Lung (tissue), 12 donors: ENCODE data around the gene URAD. TPM values are rescaled to one million over a fixed set of nuclear protein-coding genes. Genes with fewer than 3 reads are reported as not detected.

Source experiments
- ATAC-seq: fragments of 200-7000 bp; cut with Tn5 transposase; one replicate; pipeline ENCODE4 v1.9.1; 2020; ENCODE audit warnings: moderate number of reproducible peaks; ENCODE audit not compliant: insufficient read depth, low FRiP score
- DNase-seq, 3 donors: peaks; one replicate each; pipeline ENCODE4 v3.0.0-alpha.2; 2013 to 2017
- H3K27ac ChIP-seq, 2 donors: one replicate each; pipeline ENCODE4 v1.5.1; 2013; ENCODE audit warnings: mild to moderate bottlenecking in 2 of 2, moderate library complexity in 2 of 2, control low read depth in 1 of 2, inconsistent platforms in 1 of 2, low read depth in 1 of 2, low read length in 1 of 2
- H3K27me3 ChIP-seq, 3 donors: one replicate each; pipeline ENCODE4 v1.5.1; 2013; ENCODE audit warnings: low read length in 2 of 3; ENCODE audit not compliant: control insufficient read depth in 3 of 3, insufficient read depth in 3 of 3
- H3K36me3 ChIP-seq, 4 donors: one replicate each; pipeline ENCODE4 v1.5.1; 2013; ENCODE audit warnings: low read length in 4 of 4, mild to moderate bottlenecking in 1 of 4, moderate library complexity in 1 of 4; ENCODE audit not compliant: control insufficient read depth in 4 of 4, insufficient read depth in 4 of 4
- H3K4me1 ChIP-seq, 5 donors: one replicate each; pipeline ENCODE4 v1.5.1; 2013; ENCODE audit warnings: low read length in 5 of 5, mild to moderate bottlenecking in 2 of 5, moderate library complexity in 1 of 5; ENCODE audit not compliant: control insufficient read depth in 5 of 5, insufficient read depth in 5 of 5
- H3K4me3 ChIP-seq: one replicate; pipeline ENCODE4 v1.5.1; 2013; ENCODE audit warnings: mild to moderate bottlenecking, control low read depth, moderate library complexity
- H3K9ac ChIP-seq, 2 donors: one replicate each; pipeline ENCODE4 v1.5.1; 2013; ENCODE audit warnings: low read length in 2 of 2, control low read depth in 1 of 2; ENCODE audit not compliant: insufficient read depth in 1 of 2
- H3K9me3 ChIP-seq, 4 donors: one replicate each; pipeline ENCODE4 v1.5.1; 2013; ENCODE audit warnings: low read length in 3 of 4, mild to moderate bottlenecking in 1 of 4, moderate library complexity in 1 of 4; ENCODE audit not compliant: control insufficient read depth in 4 of 4, insufficient read depth in 3 of 4
- CTCF ChIP-seq: IDR thresholded peaks from 2 replicates; pipeline ENCODE4 v1.5.1; 2012; ENCODE audit warnings: mild to moderate bottlenecking; ENCODE audit errors: control extremely low read depth, extremely low read depth
- WGBS, 2 donors: extraction: QIAGEN DNeasy Blood & Tissue Kit; methylation state at CpG; one replicate each; pipeline ENCODE4 v1.1.7; 2013; 5-methylcytosine and 5-hydroxymethylcytosine counted together
- polyA plus RNA-seq, 2 donors: library from polyadenylated mRNA; stranded (reverse); fragments of 200-250 nt; gene quantifications; one replicate each; pipeline ENCODE4 v1.2.1, GENCODE V29; 2013
- total RNA-seq, 2 donors: library from RNA; depleted of rRNA in 1 of 2; stranded (reverse); fragments of >200 nt in 1 of 2; gene quantifications; one replicate each; pipeline ENCODE4 v1.2.1, GENCODE V29; 2014 to 2021
- donor health status: control.
- donor health status: control.
- donor health status: Bipolar disorder and iron deficiency.
- donor health status: healthy.
- donor health status: DM: yes; HTN: yes; CAD: no.

URAD gene
- total and polyA plus RNA-seq, 4 donors, result not detected

DNA sequence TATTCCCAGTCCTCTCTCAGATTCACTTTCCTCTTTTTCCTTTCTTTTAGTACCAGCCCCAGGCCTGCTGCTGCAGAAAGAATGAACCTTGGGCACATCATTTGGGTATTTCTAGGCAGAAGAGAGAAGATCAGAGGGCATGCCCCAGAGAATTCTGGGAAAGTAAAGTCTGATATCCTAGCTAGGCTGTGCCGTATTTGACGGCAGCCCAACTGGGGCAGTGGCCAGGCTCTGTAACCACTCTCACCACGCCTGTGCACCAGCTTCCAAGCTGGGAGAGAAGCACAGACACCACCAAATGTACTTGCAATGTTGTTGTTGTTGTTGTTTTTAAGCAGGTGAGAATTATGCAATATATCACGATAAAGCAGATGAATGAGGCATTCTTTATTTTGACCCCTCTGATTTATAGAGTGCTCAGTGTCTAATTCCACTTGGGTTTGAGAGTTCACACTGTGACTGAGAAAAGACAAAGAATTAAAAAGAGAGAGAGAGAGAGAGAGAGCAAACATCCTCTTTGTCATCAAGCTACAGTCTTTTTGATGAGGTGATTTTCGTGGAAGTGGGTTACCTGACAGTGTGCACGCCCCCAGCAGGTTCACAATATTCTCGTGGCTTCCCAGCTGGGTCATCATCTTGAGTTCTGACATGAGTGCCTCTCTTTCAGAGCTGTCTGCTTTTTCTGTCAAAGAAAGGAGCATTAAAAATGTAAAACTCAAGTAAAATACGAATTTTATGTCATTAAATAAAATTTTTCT lies 39.3 kb upstream of the URAD start:
- Histone ChIP-seq H3K4me1 (peaks cover 0 to 4% (median 0%) of the 10 kb centered on the region in 5 donors), H3K27ac (no peak overlapping the region), H3K9ac (no peak overlapping the region), H3K9me3 (peaks cover 0 to 5% (median 0%) of the 10 kb centered on the region in 4 donors), H3K27me3 (peaks cover 0 to 4% (median 0%) of the 10 kb centered on the region in 3 donors), H3K4me3 (no peak overlapping the region), H3K36me3 (no peaks in the 10 kb centered on the region)
- no peak for TF ChIP-seq CTCF
- no peak for DNase-seq
- WGBS, 2 donors, result 78 to 87% methylated on average over 8 of the region's 8 CpGs
- ATAC-seq, result no peak

- peaks cover 0 to 5% (median 0%) of the 10 kb centered on the region in 4 donors for H3K9me3 ChIP-seq
- H3K27me3 ChIP-seq, result peaks cover 0 to 4% (median 0%) of the 10 kb centered on the region in 3 donors
- no peak overlapping the region for H3K4me3 ChIP-seq
- no peak overlapping the region for H3K9ac ChIP-seq
- no peak overlapping the region for H3K27ac ChIP-seq
- TF ChIP-seq CTCF, result no peak
- ATAC-seq (no peak), DNase-seq (no peak)
- H3K4me1 ChIP-seq, result peaks cover 0 to 4% (median 0%) of the 10 kb centered on the region in 5 donors
- H3K36me3 ChIP-seq, result no peaks in the 10 kb centered on the region
Measured at GRCh38 chr13:28027071-28027470, 38.6 kb upstream of the URAD start.

GRCh38 chr13:28026508-28026907 lies 38.0 kb upstream of the URAD start:
- TF ChIP-seq CTCF, result no peak
- WGBS, 2 donors, result 90 to 95% methylated on average over 9 of the region's 9 CpGs
- H3K4me1 ChIP-seq, result peaks cover 0 to 4% (median 0%) of the 10 kb centered on the region in 5 donors
- DNase-seq (no peak), ATAC-seq (no peak)
- peaks cover 0 to 4% (median 0%) of the 10 kb centered on the region in 3 donors for H3K27me3 ChIP-seq
- H3K4me3 ChIP-seq, result no peak overlapping the region
- no peak overlapping the region for H3K27ac ChIP-seq
- no peak overlapping the region for H3K9ac ChIP-seq
- H3K9me3 ChIP-seq, result peaks cover 0 to 4% (median 0%) of the 10 kb centered on the region in 4 donors
- H3K36me3 ChIP-seq, result no peaks in the 10 kb centered on the region
